GM23248 (cell line): ENCODE results near the gene PHLDA3.

Source experiments
- EZH2 ChIP-seq: fragments of 200-600 bp; sonication (generic); IDR thresholded peaks from 2 replicates; pipeline ENCODE4 v1.6.1; 2018; ENCODE audit warnings: antibody characterized with exemption, mild to moderate bottlenecking; ENCODE audit not compliant: insufficient read depth, poor library complexity, severe bottlenecking
- EZH2phosphoT487 ChIP-seq: fragments of 200-600 bp; sonication (generic); IDR thresholded peaks from 2 replicates; pipeline ENCODE4 v1.6.1; 2018; ENCODE audit warnings: antibody characterized with exemption, moderate library complexity, mild to moderate bottlenecking, low read depth; ENCODE audit not compliant: insufficient read depth

DNA sequence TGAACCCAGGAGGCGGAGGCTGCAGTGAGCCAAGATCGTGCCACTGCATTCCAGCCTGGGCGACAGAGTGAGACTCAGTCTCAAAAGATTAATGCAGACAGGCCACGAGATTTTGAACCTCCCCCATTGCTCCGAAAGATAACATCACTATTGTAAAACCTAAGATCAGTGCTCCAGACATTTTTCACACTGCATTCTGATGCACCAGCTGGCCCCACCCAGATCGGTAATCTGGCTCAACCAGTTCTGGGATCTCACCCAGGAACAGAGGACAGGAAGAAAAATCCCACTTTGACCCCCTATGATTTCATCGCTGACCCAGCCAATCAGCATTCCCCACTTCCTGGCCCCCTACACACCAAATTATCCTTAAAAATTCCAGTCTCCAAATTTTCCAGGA is 48.6 kb upstream of the PHLDA3 start:
- no peak for TF ChIP-seq EZH2phosphoT487
- TF ChIP-seq EZH2 = no peak
